GM13976 (cell line): ENCODE results near the gene CKLF.

Experiments used
- DNase-seq: peaks from one replicate; pipeline ENCODE4 v3.0.0; 2012; ENCODE audit warnings: low spot score
- CTCF ChIP-seq: IDR thresholded peaks from 2 replicates; pipeline ENCODE4 v1.5.1; 2012; ENCODE audit warnings: borderline replicate concordance, mild to moderate bottlenecking; ENCODE audit not compliant: insufficient read depth; ENCODE audit errors: extremely low read depth, missing control alignments, control extremely low read depth
- in situ Hi-C: fragments of 300-500 bp; cut with MboI; formaldehyde crosslinking; loops from one replicate; pipeline ENCODE4 v1.12.0; 2022; ENCODE audit warnings: low sequenced_read_pairs, mixed read lengths, inconsistent platforms; ENCODE audit not compliant: unreplicated experiment

The CKLF gene

GRCh38 chr16:66569827-66570405 is 17.5 kb downstream of the CKLF start:
- no peak for DNase-seq
- no peak for TF ChIP-seq CTCF
- in situ Hi-C loops = no loop called here

GRCh38 chr16:66572356-66572755 is 20.0 kb downstream of the CKLF start:
- no peak for DNase-seq
- in situ Hi-C loops = no loop called here
- TF ChIP-seq CTCF = no peak

GRCh38 chr16:66574081-66574480 is 21.7 kb downstream of the CKLF start:
- no peak for DNase-seq
- TF ChIP-seq CTCF = no peak
- in situ Hi-C loops = no loop called here

- in situ Hi-C loops = no loop called here
- no peak for DNase-seq
- no peak for TF ChIP-seq CTCF
These were observed 22.2 kb downstream of the CKLF start for GRCh38 chr16:66574531-66574930.

- no peak for DNase-seq
- in situ Hi-C loops = no loop called here
- no peak for TF ChIP-seq CTCF
These were observed 22.7 kb downstream of the CKLF start for GRCh38 chr16:66575060-66575459.

- no peak for DNase-seq
- in situ Hi-C loops = no loop called here
- TF ChIP-seq CTCF = no peak
These were observed 23.9 kb downstream of the CKLF start for GRCh38 chr16:66576296-66576695.
